SU-DHL-6 (cell line): ENCODE measurements around the gene CEBPZOS.

Experiments
- H2AFZ ChIP-seq: fragments of 200-600 bp; sonication (generic); 2 replicates; pipeline ENCODE4 v1.6.1; 2014; ENCODE audit warnings: low read depth, mild to moderate bottlenecking, moderate library complexity, mixed read lengths, antibody characterized with exemption, low read length; ENCODE audit not compliant: severe bottlenecking
- H3F3A ChIP-seq: fragments of 200-600 bp; shearing (Covaris generic); 2 replicates; pipeline ENCODE4 v1.6.0; 2016; ENCODE audit warnings: antibody characterized with exemption, mild to moderate bottlenecking; ENCODE audit not compliant: insufficient read depth
- H3K27ac ChIP-seq: fragments of 200-600 bp; sonication (generic); 2 replicates; pipeline ENCODE4 v1.5.1; 2016; ENCODE audit warnings: low read depth, mild to moderate bottlenecking, low read length, moderate library complexity, mixed read lengths
- H3K27me3 ChIP-seq: fragments of 200-600 bp; sonication (generic), shearing (Covaris generic); 2 replicates; pipeline ENCODE4 v1.6.0; 2014; ENCODE audit warnings: mild to moderate bottlenecking, low read length
- H3K36me3 ChIP-seq: fragments of 200-600 bp; sonication (generic); 2 replicates; pipeline ENCODE4 v1.6.1; 2014; ENCODE audit warnings: mild to moderate bottlenecking, low read length, mixed read lengths
- H3K4me2 ChIP-seq: fragments of 300-600, 200-600 bp; shearing (Covaris generic), sonication (generic); 2 replicates; pipeline ENCODE4 v1.6.0; 2014; ENCODE audit warnings: low read length, low read depth, mild to moderate bottlenecking; ENCODE audit not compliant: poor library complexity, severe bottlenecking
- H3K4me3 ChIP-seq: fragments of 200-600 bp; sonication (generic); 2 replicates; pipeline ENCODE4 v1.5.1; 2014; ENCODE audit warnings: antibody characterized with exemption, low read length, mild to moderate bottlenecking, mixed read lengths; ENCODE audit not compliant: insufficient read depth, poor library complexity, severe bottlenecking
- H3K79me2 ChIP-seq: fragments of 200-600 bp; sonication (generic); 2 replicates; pipeline ENCODE4 v1.6.1; 2014; ENCODE audit warnings: mild to moderate bottlenecking, low read length, moderate library complexity; ENCODE audit not compliant: insufficient read depth
- H3K9ac ChIP-seq: fragments of 200-600 bp; sonication (generic); 2 replicates; pipeline ENCODE4 v1.7.0; 2014; ENCODE audit warnings: mild to moderate bottlenecking, low read length
- H3K9me2 ChIP-seq: fragments of 200-600 bp; sonication (generic); replicated peaks from 2 replicates; pipeline ENCODE4 v1.6.1; 2014; ENCODE audit warnings: low read length; ENCODE audit not compliant: insufficient read depth
- H3K9me3 ChIP-seq: fragments of 200-600 bp; sonication (generic); 2 replicates; pipeline ENCODE4 v1.6.1; 2014; ENCODE audit warnings: low read length, mixed read lengths; ENCODE audit not compliant: insufficient read depth
- H4K20me1 ChIP-seq: fragments of 200-600 bp; sonication (generic); 2 replicates; pipeline ENCODE4 v1.6.1; 2014; ENCODE audit warnings: low read depth, mild to moderate bottlenecking, antibody characterized with exemption, low read length, moderate library complexity, mixed read lengths
- CTCF ChIP-seq: fragments of 200-600 bp; sonication (generic); IDR thresholded peaks from one replicate; pipeline ENCODE4 v1.5.1; 2017; ENCODE audit warnings: antibody characterized with exemption, mild to moderate bottlenecking, low read length, moderate library complexity; ENCODE audit not compliant: insufficient read depth, poor library complexity, severe bottlenecking
- EZH2phosphoT487 ChIP-seq: fragments of 200-600 bp; sonication (generic), shearing (Covaris generic); conservative IDR thresholded peaks from 2 replicates; pipeline ENCODE4 v1.6.1; 2018; ENCODE audit warnings: mild to moderate bottlenecking, antibody characterized with exemption, low read length, moderate library complexity, mixed read lengths

Gene CEBPZOS

GRCh38 chr2:37156857-37157714, 39.2 kb upstream of the CEBPZOS start, which contains the start of gene EIF2AK2:
TSS of gene EIF2AK2 (minus strand) at chr2:37156980. CDS start at chr2:37147806, 9,174 bp downstream.
- Histone ChIP-seq H3K36me3 (no peaks in the 10 kb centered on the region), H3K4me2 (peak within 1 kb of the TSS; percentile 75), H2AFZ (peak within 1 kb of the TSS; percentile 98), H4K20me1 (no peaks in the 10 kb centered on the region), H3F3A (peaks cover 13% of the 10 kb centered on the region), H3K9ac (peak within 1 kb of the TSS; percentile 71), H3K9me3 (no peaks in the 10 kb centered on the region), H3K4me3 (peak within 1 kb of the TSS; percentile 59), H3K27me3 (no peaks in the 10 kb centered on the region), H3K79me2 (no peaks in the 10 kb centered on the region), H3K27ac (0 out of 2 replicates have a peak within 1 kb of the TSS, but pooled peaks have one; percentile 17), H3K9me2 (no peaks in the 10 kb centered on the region)
- TF ChIP-seq EZH2phosphoT487 (no peak), CTCF (no peak)

GRCh38 chr2:37164757-37165156, 31.5 kb upstream of the CEBPZOS start:
- Histone ChIP-seq H3F3A (no peaks in the 10 kb centered on the region), H3K27ac (no peak overlapping the region), H3K36me3 (peaks cover 3% of the 10 kb centered on the region; the same call in 1 of the 2 replicates), H3K9me3 (peaks cover 14% of the 10 kb centered on the region; the same call in 1 of the 2 replicates), H3K9me2 (no peaks in the 10 kb centered on the region), H3K4me2 (no peak overlapping the region), H3K27me3 (no peaks in the 10 kb centered on the region), H3K4me3 (no peak overlapping the region), H2AFZ (no peak overlapping the region), H3K9ac (no peak overlapping the region), H3K79me2 (no peaks in the 10 kb centered on the region), H4K20me1 (no peaks in the 10 kb centered on the region)
- no peak for TF ChIP-seq CTCF

- H3K4me2 ChIP-seq: no peak overlapping the region
- no peak for TF ChIP-seq CTCF
- no peak for TF ChIP-seq EZH2phosphoT487
Measured at GRCh38 chr2:37167636-37168180, 28.6 kb upstream of the CEBPZOS start.

More at GRCh38 chr2:37167636-37168180, 28.6 kb upstream of the CEBPZOS start:
- H3K9ac ChIP-seq: no peak overlapping the region
- H3K9me3 ChIP-seq: peaks cover 14% of the 10 kb centered on the region; the same call in 1 of the 2 replicates
- no peak overlapping the region for H3K4me3 ChIP-seq
- H3K36me3 ChIP-seq: peaks cover 3% of the 10 kb centered on the region; the same call in 1 of the 2 replicates
- no peaks in the 10 kb centered on the region for H3F3A ChIP-seq
- H3K27ac ChIP-seq: no peak overlapping the region
- no peaks in the 10 kb centered on the region for H3K9me2 ChIP-seq
- H4K20me1 ChIP-seq: no peaks in the 10 kb centered on the region
- no peaks in the 10 kb centered on the region for H3K79me2 ChIP-seq
- H2AFZ ChIP-seq: no peak overlapping the region
- no peaks in the 10 kb centered on the region for H3K27me3 ChIP-seq
